ENCODE results near the gene RPTOR.

GRCh38 chr17:80692931-80693467 lies 148.4 kb downstream of the RPTOR start:
- TF ChIP-seq POLR2A (IDR thresholded peaks at IDR 0.05; ENCODE audit: low read depth, low read length) (no peak), CTCF (IDR thresholded peaks at IDR 0.05; ENCODE audit: extremely low read depth in 1 of 2, insufficient read depth in 1 of 2, low read depth in 1 of 2, low read length in 2 of 2) (no peak), GATA2 (IDR thresholded peaks at IDR 0.05; ENCODE audit: insufficient read depth, insufficient read length, low read depth, low read length) (no peak), POLR2AphosphoS5 (IDR thresholded peaks at IDR 0.05; ENCODE audit: insufficient read depth, low read depth, low read length) (no peak)
- TF ChIP-seq, protein P1, sequence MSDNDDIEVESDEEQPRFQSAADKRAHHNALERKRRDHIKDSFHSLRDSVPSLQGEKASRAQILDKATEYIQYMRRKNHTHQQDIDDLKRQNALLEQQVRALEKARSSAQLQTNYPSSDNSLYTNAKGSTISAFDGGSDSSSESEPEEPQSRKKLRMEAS (IDR thresholded peaks at IDR 0.05; ENCODE audit: insufficient read depth, insufficient read length): no peak

All from endothelial cell of umbilical vein (primary cell).